HG03457 (cell line): Measurements from ENCODE around the gene CTAG1B.
"Not testable (repeated sequence)": the region's sequence is repeated elsewhere in the genome, so short reads cannot be mapped to it uniquely, and the experiment has no call there.

Source experiments
- ATAC-seq: cut with Tn5 transposase; IDR thresholded peaks from one replicate; pipeline ENCODE4 v1.9.1; 2021; ENCODE audit warnings: moderate number of reproducible peaks; ENCODE audit not compliant: unreplicated experiment

The CTAG1B gene

GRCh38 chrX:154590415-154590814 is 28.7 kb downstream of the CTAG1B start:
- ATAC-seq: not testable (repeated sequence)

- ATAC-seq: not testable (repeated sequence)
Observed at GRCh38 chrX:154584585-154585183, 34.4 kb downstream of the CTAG1B start, which contains the start of gene CTAG1A. TSS of gene CTAG1A (plus strand) at chrX:154585133. CDS start at chrX:154585207, 74 bp downstream.

DNA sequence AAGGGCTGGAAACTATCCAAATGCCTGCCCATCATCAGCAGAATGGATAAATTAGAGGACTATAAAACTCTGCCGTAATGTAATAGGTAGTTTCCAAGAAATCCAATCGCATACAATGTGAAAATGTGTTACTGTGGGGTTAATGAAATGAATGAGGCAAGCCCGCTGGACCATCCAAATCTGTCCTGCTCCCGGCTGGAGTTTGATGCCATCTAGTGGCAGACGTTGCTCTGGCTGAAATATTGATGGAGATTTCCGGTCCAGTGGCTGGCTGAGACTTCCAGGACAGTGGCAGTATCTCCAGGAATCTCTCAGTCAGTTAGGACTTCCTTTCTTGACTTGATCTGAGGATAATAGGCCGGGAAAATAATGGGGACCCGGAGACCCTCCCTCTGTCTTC is 36.1 kb downstream of the CTAG1B start:
- not testable (repeated sequence) for ATAC-seq

DNA sequence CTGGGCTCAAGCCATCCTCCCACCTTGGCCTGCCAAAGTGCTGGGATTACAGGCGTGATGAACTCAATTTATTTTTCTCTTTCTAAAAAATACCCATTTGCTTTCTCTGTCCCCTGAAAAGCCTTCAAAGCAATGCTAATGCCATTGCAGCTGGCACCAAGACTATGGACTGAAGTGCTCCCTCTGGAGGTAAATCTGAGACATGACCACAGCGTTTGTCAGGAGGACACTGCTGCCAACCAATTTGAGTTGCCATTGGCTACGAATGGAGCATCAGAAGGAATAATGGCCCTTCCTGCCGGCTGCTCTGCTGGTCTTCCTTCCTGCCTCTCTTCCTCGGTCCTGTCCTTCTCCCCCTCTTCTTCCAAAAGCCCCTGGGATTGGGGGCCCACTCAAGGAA is 44.0 kb downstream of the CTAG1B start:
- not testable (repeated sequence) for ATAC-seq

GRCh38 chrX:154573061-154573460 is 46.0 kb downstream of the CTAG1B start:
- ATAC-seq: not testable (repeated sequence)

DNA sequence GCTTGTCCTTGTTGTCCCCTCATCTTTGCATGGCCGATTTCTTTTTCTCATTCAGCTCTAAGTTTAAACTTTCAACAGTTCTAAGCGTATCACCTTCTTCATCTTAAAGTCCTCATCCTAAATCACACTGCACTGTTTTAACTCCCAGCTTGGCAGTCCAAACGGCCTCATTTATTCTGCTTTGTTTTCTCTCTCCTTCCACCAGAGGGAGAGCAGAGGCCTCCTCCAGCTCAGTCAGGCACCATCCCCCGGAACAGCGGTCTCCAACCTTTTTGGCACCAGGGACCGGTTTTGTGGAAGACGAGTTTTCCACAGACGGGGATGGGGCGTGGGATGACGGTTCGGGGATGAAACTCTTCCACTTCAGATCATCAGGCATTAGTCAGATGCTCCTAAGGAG is 48.7 kb downstream of the CTAG1B start:
- ATAC-seq: not testable (repeated sequence)
